NB4 (cell line): ENCODE results near the gene CYB5B.

ENCODE experiments used
- CTCF ChIP-seq: IDR thresholded peaks from one replicate; pipeline ENCODE4 v1.5.1; 2012; ENCODE audit warnings: low read depth, low read length
- TF ChIP-seq, protein P1 (sequence below): IDR thresholded peaks from 2 replicates; pipeline ENCODE4 v1.6.1; 2011; ENCODE audit warnings: low read depth, low read length

- TF ChIP-seq CTCF, result no peak
- TF ChIP-seq, protein P1, sequence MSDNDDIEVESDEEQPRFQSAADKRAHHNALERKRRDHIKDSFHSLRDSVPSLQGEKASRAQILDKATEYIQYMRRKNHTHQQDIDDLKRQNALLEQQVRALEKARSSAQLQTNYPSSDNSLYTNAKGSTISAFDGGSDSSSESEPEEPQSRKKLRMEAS, result no peak
These were observed 77.7 kb downstream of the CYB5B start for GRCh38 chr16:69501956-69502745.
